ENCODE results near the gene FKBP14. TPM values are rescaled to one million over a fixed set of nuclear protein-coding genes. Genes with fewer than 3 reads are reported as not detected.

The FKBP14 gene
- total and polyA plus RNA-seq, 2 of the 8 experiments (the other 6 are each of a cell fraction or from before 2014, with no cell fraction given): 3.2 to 20.7 TPM

- FAIRE-seq (no peak), DNase-seq (ENCODE audit: low read depth in 1 of 2, low spot score in 2 of 2) (no peak)
- Histone ChIP-seq H4K5ac (ENCODE audit: insufficient read length, low read depth, low read length) (no peak overlapping the region), H3K79me1 (ENCODE audit: low read depth, low read length) (no peaks in the 10 kb centered on the region), H3K9me3 (ENCODE audit: insufficient read depth in 2 of 2, low read depth in 1 of 2, low read length in 1 of 2) (no peaks in the 10 kb centered on the region), H2BK20ac (ENCODE audit: low read length) (no peak overlapping the region), H3K4me3 (ENCODE audit: extremely low read depth in 1 of 4, insufficient read depth in 2 of 4, low read depth in 3 of 4, low read length in 4 of 4) (no peak overlapping the region), H2AK5ac (ENCODE audit: low read depth, low read length) (no peak overlapping the region), H3K4me1 (replicated peaks in 1 of 4; ENCODE audit: control insufficient read depth in 3 of 4, insufficient read depth in 4 of 4, low read length in 3 of 4) (no peaks in the 10 kb centered on the region), H2BK15ac (ENCODE audit: low read length) (no peak overlapping the region), H3K27ac (ENCODE audit: low read depth, low read length) (no peak overlapping the region), H3K4me2 (ENCODE audit: insufficient read depth in 1 of 2, low read depth in 2 of 2, low read length in 2 of 2) (no peak overlapping the region), H3K79me2 (ENCODE audit: control insufficient read depth in 1 of 2, insufficient read depth in 2 of 2, low read length in 2 of 2) (no peaks in the 10 kb centered on the region), H3K23me2 (ENCODE audit: low read depth, low read length) (no peaks in the 10 kb centered on the region), H3K36me3 (ENCODE audit: control insufficient read depth in 2 of 4, insufficient read depth in 4 of 4, low read length in 3 of 4) (peaks cover 4 to 34% (median 22%) of the 10 kb centered on the region in 4 experiments), H4K8ac (ENCODE audit: extremely low read depth, insufficient read depth, low read length) (no peak overlapping the region), H3K27me3 (replicated peaks in 1 of 4; ENCODE audit: control insufficient read depth in 3 of 4, extremely low read depth in 1 of 4, insufficient read depth in 3 of 4, low read length in 3 of 4) (no peaks in the 10 kb centered on the region), H2AFZ (ENCODE audit: low read length) (no peak overlapping the region), H3K9ac (replicated peaks in 1 of 4; ENCODE audit: extremely low read depth in 1 of 4, low read depth in 3 of 4, low read length in 3 of 4) (no peak overlapping the region), H3K4ac (replicated peaks; ENCODE audit: insufficient read length, low read depth, low read length) (no peak overlapping the region), H3K14ac (ENCODE audit: insufficient read length) (no peak overlapping the region), H2BK5ac (ENCODE audit: low read depth, low read length) (no peak overlapping the region), H2BK120ac (replicated peaks; ENCODE audit: low read depth, low read length) (no peak overlapping the region), H3K23ac (ENCODE audit: insufficient read length) (no peak overlapping the region), H3K56ac (replicated peaks; ENCODE audit: insufficient read length, low read depth, low read length) (no peak overlapping the region), H3K18ac (ENCODE audit: extremely low read depth, low read length) (no peak overlapping the region), H4K91ac (replicated peaks; ENCODE audit: insufficient read length, low read length) (no peak overlapping the region), H4K20me1 (replicated peaks in 1 of 2; ENCODE audit: control insufficient read depth in 1 of 2, insufficient read depth in 2 of 2, low read length in 2 of 2) (no peaks in the 10 kb centered on the region), H2BK12ac (ENCODE audit: low read depth, low read length) (no peak overlapping the region)
- no peak for TF ChIP-seq ATF3 (IDR thresholded peaks at IDR 0.05; ENCODE audit: insufficient read depth, low read depth, low read length)
- no peak for TF ChIP-seq TEAD4 (IDR thresholded peaks at IDR 0.05; ENCODE audit: low read depth, low read length)
- no peak for TF ChIP-seq EP300 (IDR thresholded peaks at IDR 0.05; ENCODE audit: borderline replicate concordance in 1 of 2, low read depth in 2 of 2, low read length in 2 of 2)
- ChIA-PET POLR2A (ENCODE audit: partially characterized antibody) (no interaction called here), CTCF (ENCODE audit: partially characterized antibody) (no interaction called here)
Measured at GRCh38 chr7:30057741-30058140, 31.2 kb upstream of the FKBP14 start.

Measured in H1 (cell line).